ENCODE measurements around the gene PTAFR. TPM values are rescaled to one million over a fixed set of nuclear protein-coding genes. Genes with fewer than 3 reads are reported as not detected.

Gene PTAFR
- total and polyA plus RNA-seq, 2 of the 8 experiments (the other 6 are each of a cell fraction or from before 2014, with no cell fraction given): 1.2 to 4.9 TPM

DNA sequence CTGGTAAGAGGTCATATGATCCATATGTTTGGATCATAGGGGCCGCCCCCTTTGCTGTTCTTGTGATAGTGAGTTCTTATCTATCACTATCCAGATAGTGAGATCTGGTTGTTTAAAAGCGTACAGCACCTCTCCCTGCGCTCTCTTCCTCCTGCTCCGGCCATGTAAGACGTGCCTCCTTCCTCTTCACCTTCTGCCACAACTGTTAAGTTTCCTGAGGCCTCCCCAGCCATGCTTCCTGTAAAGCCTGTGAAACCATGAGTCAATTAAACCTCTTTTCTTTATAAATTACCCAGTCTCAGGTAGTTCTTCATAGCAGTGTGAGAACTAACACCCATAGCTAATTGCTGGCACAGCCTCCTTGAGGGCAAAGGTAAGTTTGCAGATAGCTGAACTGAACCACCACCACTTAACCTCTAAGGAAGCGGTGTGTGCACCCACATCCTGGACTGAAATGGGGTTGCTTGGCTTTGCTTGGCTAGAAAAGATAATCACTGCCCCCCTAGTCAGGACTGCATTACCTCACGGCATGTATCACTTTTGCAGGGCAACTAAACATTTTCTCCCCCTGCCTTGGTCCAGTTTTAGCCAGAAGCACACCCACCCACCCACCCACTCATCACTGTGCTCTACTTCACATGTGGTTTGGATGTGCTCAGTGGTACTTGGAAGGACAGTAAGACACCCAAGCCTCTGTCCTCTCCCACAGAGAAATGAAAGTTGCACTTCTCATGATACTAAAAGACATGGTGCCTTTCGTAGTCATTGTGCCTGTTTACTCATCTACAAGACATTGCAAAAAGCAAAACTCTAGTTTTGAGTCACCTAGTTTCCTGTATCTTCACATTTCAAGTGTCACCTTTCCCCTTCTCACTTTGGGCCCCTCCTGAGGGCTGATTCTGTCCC, 23.1 kb upstream of the PTAFR start:
- Histone ChIP-seq H2AK5ac (ENCODE audit: low read depth, low read length) (no peak overlapping the region), H3K4ac (replicated peaks; ENCODE audit: insufficient read length, low read depth, low read length) (no peak overlapping the region), H4K5ac (ENCODE audit: insufficient read length, low read depth, low read length) (no peak overlapping the region), H3K79me1 (ENCODE audit: low read depth, low read length) (no peaks in the 10 kb centered on the region), H3K4me2 (ENCODE audit: insufficient read depth in 1 of 2, low read depth in 2 of 2, low read length in 2 of 2) (no peak overlapping the region), H2BK5ac (ENCODE audit: low read depth, low read length) (no peak overlapping the region), H3K23ac (ENCODE audit: insufficient read length) (no peak overlapping the region), H2BK15ac (ENCODE audit: low read length) (no peak overlapping the region), H3K27ac (ENCODE audit: low read depth, low read length) (no peak overlapping the region), H4K91ac (replicated peaks; ENCODE audit: insufficient read length, low read length) (no peak overlapping the region), H2BK120ac (replicated peaks; ENCODE audit: low read depth, low read length) (no peak overlapping the region), H3K4me3 (ENCODE audit: extremely low read depth in 1 of 4, insufficient read depth in 2 of 4, low read depth in 3 of 4, low read length in 4 of 4) (no peak overlapping the region), H2BK12ac (ENCODE audit: low read depth, low read length) (no peak overlapping the region), H3K14ac (ENCODE audit: insufficient read length) (no peak overlapping the region), H3K79me2 (ENCODE audit: control insufficient read depth in 1 of 2, insufficient read depth in 2 of 2, low read length in 2 of 2) (no peaks in the 10 kb centered on the region), H2AFZ (ENCODE audit: low read length) (no peak overlapping the region), H3K18ac (ENCODE audit: extremely low read depth, low read length) (no peak overlapping the region), H3K27me3 (replicated peaks in 1 of 4; ENCODE audit: control insufficient read depth in 3 of 4, extremely low read depth in 1 of 4, insufficient read depth in 3 of 4, low read length in 3 of 4) (no peaks in the 10 kb centered on the region), H4K20me1 (replicated peaks in 1 of 2; ENCODE audit: control insufficient read depth in 1 of 2, insufficient read depth in 2 of 2, low read length in 2 of 2) (no peaks in the 10 kb centered on the region), H3K9me3 (ENCODE audit: insufficient read depth in 2 of 2, low read depth in 1 of 2, low read length in 1 of 2) (no peaks in the 10 kb centered on the region), H3K36me3 (ENCODE audit: control insufficient read depth in 2 of 4, insufficient read depth in 4 of 4, low read length in 3 of 4) (peaks cover 17 to 52% (median 37%) of the 10 kb centered on the region in 4 experiments), H3K9ac (replicated peaks in 1 of 4; ENCODE audit: extremely low read depth in 1 of 4, low read depth in 3 of 4, low read length in 3 of 4) (no peak overlapping the region), H4K8ac (ENCODE audit: extremely low read depth, insufficient read depth, low read length) (no peak overlapping the region), H3K23me2 (ENCODE audit: low read depth, low read length) (no peaks in the 10 kb centered on the region), H2BK20ac (ENCODE audit: low read length) (no peak overlapping the region), H3K4me1 (replicated peaks in 1 of 4; ENCODE audit: control insufficient read depth in 3 of 4, insufficient read depth in 4 of 4, low read length in 3 of 4) (peaks cover 6 to 20% (median 11%) of the 10 kb centered on the region in 4 experiments), H3K56ac (replicated peaks; ENCODE audit: insufficient read length, low read depth, low read length) (no peak overlapping the region)
- DNase-seq (ENCODE audit: low read depth in 1 of 2, low spot score in 2 of 2) (no peak), FAIRE-seq (no peak)
- WGBS, 2 experiments (ENCODE audit: extremely low coverage in 1 of 2, insufficient coverage in 1 of 2, insufficient read length in 1 of 2, insufficient replicate concordance in 2 of 2, low coverage in 1 of 2, low lambda C conversion rate in 2 of 2, missing lambda C conversion rate in 1 of 2): 93% methylated on average over 8 of the region's 8 CpGs; no CpG with 5 or more reads in 1 of the 2 experiments
- TF ChIP-seq EP300 (IDR thresholded peaks at IDR 0.05; ENCODE audit: borderline replicate concordance in 1 of 2, low read depth in 2 of 2, low read length in 2 of 2) (no peak), SIN3A (conservative IDR thresholded peaks at IDR 0.05 in 1 of 2, IDR thresholded peaks at IDR 0.05 in 1 of 2; ENCODE audit: low read depth in 1 of 2, low read length in 2 of 2) (no peak), BCL11A (IDR thresholded peaks at IDR 0.05; ENCODE audit: low read depth in 2 of 2, low read length in 2 of 2) (no peak), MAFK (IDR thresholded peaks at IDR 0.05; ENCODE audit: low read depth, low read length) (no peak), KDM1A (IDR thresholded peaks at IDR 0.05; ENCODE audit: borderline replicate concordance, low read length) (no peak), KDM4A (IDR thresholded peaks at IDR 0.05; ENCODE audit: low read depth, low read length, severe bottlenecking) (no peak), SRF (IDR thresholded peaks at IDR 0.05; ENCODE audit: low read depth, low read length) (no peak), RAD21 (IDR thresholded peaks at IDR 0.05 in 1 of 2, conservative IDR thresholded peaks at IDR 0.05 in 1 of 2; ENCODE audit: low read depth in 2 of 2, low read length in 2 of 2) (no peak)
- ChIA-PET CTCF (ENCODE audit: partially characterized antibody) (interaction anchor here (1.4 kb wide), 1 partner anchor 9 kb away, joined by 3 read pairs; no protein-coding TSS in a partner anchor), POLR2A (ENCODE audit: partially characterized antibody) (interaction anchor here (1.4 kb wide), 1 partner anchor 14 kb away, joined by 3 read pairs; no protein-coding TSS in a partner anchor)
